Measurements from ENCODE around the gene ROCK2.
"Not testable (repeated sequence)": the region's sequence is repeated elsewhere in the genome, so short reads cannot be mapped to it uniquely, and the experiment has no call there.

The ROCK2 gene

GRCh38 chr2:11264007-11264406 lies 80.4 kb downstream of the ROCK2 start:
- no peak for DNase-seq (ENCODE audit: low spot score)
- no peak overlapping the region for H3K4me3 ChIP-seq
- TF ChIP-seq CTCF (IDR thresholded peaks at IDR 0.05): no peak
- H3K27ac ChIP-seq: no peak overlapping the region

GRCh38 chr2:11263177-11263576 lies 81.3 kb downstream of the ROCK2 start:
- H3K4me3 ChIP-seq: no peak overlapping the region
- TF ChIP-seq CTCF (IDR thresholded peaks at IDR 0.05): no peak
- H3K27ac ChIP-seq: no peak overlapping the region
- no peak for DNase-seq (ENCODE audit: low spot score)

- not testable (repeated sequence) for H3K4me3 ChIP-seq; DNase-seq (ENCODE audit: low spot score); H3K27ac ChIP-seq
These were observed 82.0 kb downstream of the ROCK2 start for GRCh38 chr2:11262438-11262837.

GRCh38 chr2:11261564-11261963 lies 82.9 kb downstream of the ROCK2 start:
- DNase-seq (ENCODE audit: low spot score); H3K4me3 ChIP-seq; H3K27ac ChIP-seq: not testable (repeated sequence)

GRCh38 chr2:11260979-11261378 lies 83.5 kb downstream of the ROCK2 start:
- no peak for DNase-seq (ENCODE audit: low spot score)
- no peak overlapping the region for H3K4me3 ChIP-seq
- H3K27ac ChIP-seq: no peak overlapping the region
- no peak for TF ChIP-seq CTCF (IDR thresholded peaks at IDR 0.05)

- Histone ChIP-seq H3K4me3 (no peak overlapping the region), H3K27ac (no peak overlapping the region)
- no peak for DNase-seq (ENCODE audit: low spot score)
- TF ChIP-seq CTCF (IDR thresholded peaks at IDR 0.05): no peak
These were observed 86.5 kb downstream of the ROCK2 start for GRCh38 chr2:11257964-11258363.

- no peak for DNase-seq (ENCODE audit: low spot score)
- TF ChIP-seq CTCF (IDR thresholded peaks at IDR 0.05): no peak
- Histone ChIP-seq H3K4me3 (no peak overlapping the region), H3K27ac (no peak overlapping the region)
These were observed 87.4 kb downstream of the ROCK2 start for GRCh38 chr2:11257078-11257477.

GRCh38 chr2:11256166-11256565 lies 88.3 kb downstream of the ROCK2 start:
- Histone ChIP-seq H3K27ac (no peak overlapping the region), H3K4me3 (no peak overlapping the region)
- no peak for TF ChIP-seq CTCF (IDR thresholded peaks at IDR 0.05)
- no peak for DNase-seq (ENCODE audit: low spot score)

Data from coronary artery (tissue), 2 donors.